Measurements from ENCODE around the gene PDE7B. TPM values are rescaled to one million over a fixed set of nuclear protein-coding genes. Genes with fewer than 3 reads are reported as not detected.

The PDE7B gene
- total RNA-seq, 1 experiment from 2014 or later, result not detected

DNA sequence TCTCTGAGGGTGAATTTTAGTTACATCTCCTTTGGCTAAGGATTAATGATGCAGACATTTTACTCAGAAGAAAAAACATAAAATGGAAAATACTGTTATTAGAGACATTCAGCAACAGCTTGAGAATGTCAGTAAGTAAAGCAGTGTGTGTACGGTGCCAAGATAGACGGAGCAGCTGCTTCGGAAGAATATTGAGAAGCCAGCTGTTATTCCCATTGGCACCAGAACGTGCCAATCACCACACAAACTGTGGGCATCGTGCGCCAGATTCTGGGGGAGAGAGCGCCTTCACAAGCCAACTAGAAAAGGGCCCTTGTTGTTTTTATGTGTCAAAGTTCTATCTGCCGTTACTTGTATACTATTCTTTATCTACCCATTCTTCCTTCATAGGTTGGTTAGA lies 235.2 kb downstream of the PDE7B start:
- Mint-ChIP-seq H3K4me1 (no peaks in the 10 kb centered on the region), H3K27me3 (ENCODE audit: low read depth) (no peaks in the 10 kb centered on the region; the same call in 1 of the 2 replicates), H3K36me3 (no peaks in the 10 kb centered on the region), H3K9me3 (no peaks in the 10 kb centered on the region), H3K27ac (no peak overlapping the region), H3K4me3 (no peak overlapping the region)
- ChIA-PET POLR2A (no interaction called here), CTCF (no interaction called here)
- TF ChIP-seq SP1 (CRISPR knock-in tag; conservative IDR thresholded peaks at IDR 0.05) (no peak), CREB1 (CRISPR knock-in tag; IDR thresholded peaks at IDR 0.05) (no peak), ZNF671 (CRISPR knock-in tag; IDR thresholded peaks at IDR 0.05) (no peak), TCF7 (CRISPR knock-in tag; IDR thresholded peaks at IDR 0.05; ENCODE audit: low read depth) (no peak), SMAD4 (CRISPR knock-in tag; IDR thresholded peaks at IDR 0.05) (no peak)
- TF ChIP-seq, protein P1, sequence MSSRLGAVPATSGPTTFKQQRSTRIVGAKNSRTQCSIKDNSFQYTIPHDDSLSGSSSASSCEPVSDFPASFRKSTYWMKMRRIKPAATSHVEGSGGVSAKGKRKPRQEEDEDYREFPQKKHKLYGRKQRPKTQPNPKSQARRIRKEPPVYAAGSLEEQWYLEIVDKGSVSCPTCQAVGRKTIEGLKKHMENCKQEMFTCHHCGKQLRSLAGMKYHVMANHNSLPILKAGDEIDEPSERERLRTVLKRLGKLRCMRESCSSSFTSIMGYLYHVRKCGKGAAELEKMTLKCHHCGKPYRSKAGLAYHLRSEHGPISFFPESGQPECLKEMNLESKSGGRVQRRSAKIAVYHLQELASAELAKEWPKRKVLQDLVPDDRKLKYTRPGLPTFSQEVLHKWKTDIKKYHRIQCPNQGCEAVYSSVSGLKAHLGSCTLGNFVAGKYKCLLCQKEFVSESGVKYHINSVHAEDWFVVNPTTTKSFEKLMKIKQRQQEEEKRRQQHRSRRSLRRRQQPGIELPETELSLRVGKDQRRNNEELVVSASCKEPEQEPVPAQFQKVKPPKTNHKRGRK (CRISPR knock-in tag; IDR thresholded peaks at IDR 0.05; ENCODE audit: borderline replicate concordance), result no peak
- TF ChIP-seq, protein P2, sequence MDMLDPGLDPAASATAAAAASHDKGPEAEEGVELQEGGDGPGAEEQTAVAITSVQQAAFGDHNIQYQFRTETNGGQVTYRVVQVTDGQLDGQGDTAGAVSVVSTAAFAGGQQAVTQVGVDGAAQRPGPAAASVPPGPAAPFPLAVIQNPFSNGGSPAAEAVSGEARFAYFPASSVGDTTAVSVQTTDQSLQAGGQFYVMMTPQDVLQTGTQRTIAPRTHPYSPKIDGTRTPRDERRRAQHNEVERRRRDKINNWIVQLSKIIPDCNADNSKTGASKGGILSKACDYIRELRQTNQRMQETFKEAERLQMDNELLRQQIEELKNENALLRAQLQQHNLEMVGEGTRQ (CRISPR knock-in tag; IDR thresholded peaks at IDR 0.05), result no peak
- TF ChIP-seq, protein P3, sequence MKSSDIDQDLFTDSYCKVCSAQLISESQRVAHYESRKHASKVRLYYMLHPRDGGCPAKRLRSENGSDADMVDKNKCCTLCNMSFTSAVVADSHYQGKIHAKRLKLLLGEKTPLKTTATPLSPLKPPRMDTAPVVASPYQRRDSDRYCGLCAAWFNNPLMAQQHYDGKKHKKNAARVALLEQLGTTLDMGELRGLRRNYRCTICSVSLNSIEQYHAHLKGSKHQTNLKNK (CRISPR knock-in tag; IDR thresholded peaks at IDR 0.05), result no peak
- DNase-seq (ENCODE audit: low spot score) (no peak), ATAC-seq (no peak)

DNA sequence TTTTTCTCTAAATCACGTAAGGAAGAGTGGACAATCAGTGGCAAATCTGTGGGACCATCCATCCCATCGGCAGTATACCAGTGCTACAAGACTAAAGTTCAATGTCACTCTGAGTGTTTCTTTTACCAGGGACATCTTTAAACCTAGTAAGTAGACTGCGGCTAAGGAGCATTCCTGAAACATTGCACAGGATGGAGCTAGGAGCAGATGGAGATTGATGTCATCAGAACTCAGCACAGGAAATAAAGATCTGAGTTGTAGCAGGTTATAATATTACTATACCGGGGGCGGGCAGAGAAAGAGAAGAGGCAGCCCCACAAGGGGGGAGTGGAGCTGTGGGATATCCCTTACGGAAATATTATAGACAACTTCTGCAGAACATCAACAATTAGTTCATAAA lies 236.5 kb downstream of the PDE7B start:
- ChIA-PET POLR2A (no interaction called here), CTCF (no interaction called here)
- no peaks in the 10 kb centered on the region for H3K4me1 Mint-ChIP-seq
- H3K4me3 Mint-ChIP-seq, result no peak overlapping the region
- ATAC-seq, result no peak
- no peak overlapping the region for H3K27ac Mint-ChIP-seq
- no peaks in the 10 kb centered on the region for H3K36me3 Mint-ChIP-seq
- H3K27me3 Mint-ChIP-seq (ENCODE audit: low read depth), result no peaks in the 10 kb centered on the region; the same call in 1 of the 2 replicates
- DNase-seq (ENCODE audit: low spot score), result no peak
- H3K9me3 Mint-ChIP-seq, result no peaks in the 10 kb centered on the region
- no peak for TF ChIP-seq ZNF263 (CRISPR knock-in tag; IDR thresholded peaks at IDR 0.05; ENCODE audit: low read depth)
- no peak for TF ChIP-seq TCF7 (CRISPR knock-in tag; IDR thresholded peaks at IDR 0.05; ENCODE audit: low read depth)
- no peak for TF ChIP-seq ESRRA (CRISPR knock-in tag; IDR thresholded peaks at IDR 0.05; ENCODE audit: borderline replicate concordance)
- no peak for TF ChIP-seq OVOL2 (CRISPR knock-in tag; IDR thresholded peaks at IDR 0.05; ENCODE audit: borderline replicate concordance)
- TF ChIP-seq, protein P4, sequence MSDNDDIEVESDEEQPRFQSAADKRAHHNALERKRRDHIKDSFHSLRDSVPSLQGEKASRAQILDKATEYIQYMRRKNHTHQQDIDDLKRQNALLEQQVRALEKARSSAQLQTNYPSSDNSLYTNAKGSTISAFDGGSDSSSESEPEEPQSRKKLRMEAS (CRISPR knock-in tag; IDR thresholded peaks at IDR 0.05), result no peak
- no peak for TF ChIP-seq ZNF138 (CRISPR knock-in tag; conservative IDR thresholded peaks at IDR 0.05)
- TF ChIP-seq, protein P5, sequence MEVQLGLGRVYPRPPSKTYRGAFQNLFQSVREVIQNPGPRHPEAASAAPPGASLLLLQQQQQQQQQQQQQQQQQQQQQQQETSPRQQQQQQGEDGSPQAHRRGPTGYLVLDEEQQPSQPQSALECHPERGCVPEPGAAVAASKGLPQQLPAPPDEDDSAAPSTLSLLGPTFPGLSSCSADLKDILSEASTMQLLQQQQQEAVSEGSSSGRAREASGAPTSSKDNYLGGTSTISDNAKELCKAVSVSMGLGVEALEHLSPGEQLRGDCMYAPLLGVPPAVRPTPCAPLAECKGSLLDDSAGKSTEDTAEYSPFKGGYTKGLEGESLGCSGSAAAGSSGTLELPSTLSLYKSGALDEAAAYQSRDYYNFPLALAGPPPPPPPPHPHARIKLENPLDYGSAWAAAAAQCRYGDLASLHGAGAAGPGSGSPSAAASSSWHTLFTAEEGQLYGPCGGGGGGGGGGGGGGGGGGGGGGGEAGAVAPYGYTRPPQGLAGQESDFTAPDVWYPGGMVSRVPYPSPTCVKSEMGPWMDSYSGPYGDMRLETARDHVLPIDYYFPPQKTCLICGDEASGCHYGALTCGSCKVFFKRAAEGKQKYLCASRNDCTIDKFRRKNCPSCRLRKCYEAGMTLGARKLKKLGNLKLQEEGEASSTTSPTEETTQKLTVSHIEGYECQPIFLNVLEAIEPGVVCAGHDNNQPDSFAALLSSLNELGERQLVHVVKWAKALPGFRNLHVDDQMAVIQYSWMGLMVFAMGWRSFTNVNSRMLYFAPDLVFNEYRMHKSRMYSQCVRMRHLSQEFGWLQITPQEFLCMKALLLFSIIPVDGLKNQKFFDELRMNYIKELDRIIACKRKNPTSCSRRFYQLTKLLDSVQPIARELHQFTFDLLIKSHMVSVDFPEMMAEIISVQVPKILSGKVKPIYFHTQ (CRISPR knock-in tag; IDR thresholded peaks at IDR 0.05), result no peak
- TF ChIP-seq, protein P6, sequence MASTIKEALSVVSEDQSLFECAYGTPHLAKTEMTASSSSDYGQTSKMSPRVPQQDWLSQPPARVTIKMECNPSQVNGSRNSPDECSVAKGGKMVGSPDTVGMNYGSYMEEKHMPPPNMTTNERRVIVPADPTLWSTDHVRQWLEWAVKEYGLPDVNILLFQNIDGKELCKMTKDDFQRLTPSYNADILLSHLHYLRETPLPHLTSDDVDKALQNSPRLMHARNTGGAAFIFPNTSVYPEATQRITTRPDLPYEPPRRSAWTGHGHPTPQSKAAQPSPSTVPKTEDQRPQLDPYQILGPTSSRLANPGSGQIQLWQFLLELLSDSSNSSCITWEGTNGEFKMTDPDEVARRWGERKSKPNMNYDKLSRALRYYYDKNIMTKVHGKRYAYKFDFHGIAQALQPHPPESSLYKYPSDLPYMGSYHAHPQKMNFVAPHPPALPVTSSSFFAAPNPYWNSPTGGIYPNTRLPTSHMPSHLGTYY (CRISPR knock-in tag; IDR thresholded peaks at IDR 0.05), result no peak
- TF ChIP-seq HMGA2 (CRISPR knock-in tag; IDR thresholded peaks at IDR 0.05), result no peak
- TF ChIP-seq, protein P7, sequence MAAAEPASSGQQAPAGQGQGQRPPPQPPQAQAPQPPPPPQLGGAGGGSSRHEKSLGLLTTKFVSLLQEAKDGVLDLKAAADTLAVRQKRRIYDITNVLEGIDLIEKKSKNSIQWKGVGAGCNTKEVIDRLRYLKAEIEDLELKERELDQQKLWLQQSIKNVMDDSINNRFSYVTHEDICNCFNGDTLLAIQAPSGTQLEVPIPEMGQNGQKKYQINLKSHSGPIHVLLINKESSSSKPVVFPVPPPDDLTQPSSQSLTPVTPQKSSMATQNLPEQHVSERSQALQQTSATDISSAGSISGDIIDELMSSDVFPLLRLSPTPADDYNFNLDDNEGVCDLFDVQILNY (CRISPR knock-in tag; IDR thresholded peaks at IDR 0.05), result no peak
- TF ChIP-seq NFE2L1 (CRISPR knock-in tag; IDR thresholded peaks at IDR 0.05), result no peak
- TF ChIP-seq, protein P8, sequence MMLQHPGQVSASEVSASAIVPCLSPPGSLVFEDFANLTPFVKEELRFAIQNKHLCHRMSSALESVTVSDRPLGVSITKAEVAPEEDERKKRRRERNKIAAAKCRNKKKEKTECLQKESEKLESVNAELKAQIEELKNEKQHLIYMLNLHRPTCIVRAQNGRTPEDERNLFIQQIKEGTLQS (CRISPR knock-in tag; conservative IDR thresholded peaks at IDR 0.05), result no peak
- TF ChIP-seq, protein P9, sequence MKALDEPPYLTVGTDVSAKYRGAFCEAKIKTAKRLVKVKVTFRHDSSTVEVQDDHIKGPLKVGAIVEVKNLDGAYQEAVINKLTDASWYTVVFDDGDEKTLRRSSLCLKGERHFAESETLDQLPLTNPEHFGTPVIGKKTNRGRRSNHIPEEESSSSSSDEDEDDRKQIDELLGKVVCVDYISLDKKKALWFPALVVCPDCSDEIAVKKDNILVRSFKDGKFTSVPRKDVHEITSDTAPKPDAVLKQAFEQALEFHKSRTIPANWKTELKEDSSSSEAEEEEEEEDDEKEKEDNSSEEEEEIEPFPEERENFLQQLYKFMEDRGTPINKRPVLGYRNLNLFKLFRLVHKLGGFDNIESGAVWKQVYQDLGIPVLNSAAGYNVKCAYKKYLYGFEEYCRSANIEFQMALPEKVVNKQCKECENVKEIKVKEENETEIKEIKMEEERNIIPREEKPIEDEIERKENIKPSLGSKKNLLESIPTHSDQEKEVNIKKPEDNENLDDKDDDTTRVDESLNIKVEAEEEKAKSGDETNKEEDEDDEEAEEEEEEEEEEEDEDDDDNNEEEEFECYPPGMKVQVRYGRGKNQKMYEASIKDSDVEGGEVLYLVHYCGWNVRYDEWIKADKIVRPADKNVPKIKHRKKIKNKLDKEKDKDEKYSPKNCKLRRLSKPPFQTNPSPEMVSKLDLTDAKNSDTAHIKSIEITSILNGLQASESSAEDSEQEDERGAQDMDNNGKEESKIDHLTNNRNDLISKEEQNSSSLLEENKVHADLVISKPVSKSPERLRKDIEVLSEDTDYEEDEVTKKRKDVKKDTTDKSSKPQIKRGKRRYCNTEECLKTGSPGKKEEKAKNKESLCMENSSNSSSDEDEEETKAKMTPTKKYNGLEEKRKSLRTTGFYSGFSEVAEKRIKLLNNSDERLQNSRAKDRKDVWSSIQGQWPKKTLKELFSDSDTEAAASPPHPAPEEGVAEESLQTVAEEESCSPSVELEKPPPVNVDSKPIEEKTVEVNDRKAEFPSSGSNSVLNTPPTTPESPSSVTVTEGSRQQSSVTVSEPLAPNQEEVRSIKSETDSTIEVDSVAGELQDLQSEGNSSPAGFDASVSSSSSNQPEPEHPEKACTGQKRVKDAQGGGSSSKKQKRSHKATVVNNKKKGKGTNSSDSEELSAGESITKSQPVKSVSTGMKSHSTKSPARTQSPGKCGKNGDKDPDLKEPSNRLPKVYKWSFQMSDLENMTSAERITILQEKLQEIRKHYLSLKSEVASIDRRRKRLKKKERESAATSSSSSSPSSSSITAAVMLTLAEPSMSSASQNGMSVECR (CRISPR knock-in tag; IDR thresholded peaks at IDR 0.05; ENCODE audit: borderline replicate concordance), result no peak
- no peak for TF ChIP-seq CREM (CRISPR knock-in tag; IDR thresholded peaks at IDR 0.05)
- TF ChIP-seq GTF2I (CRISPR knock-in tag; conservative IDR thresholded peaks at IDR 0.05), result no peak

Data from WTC11 (cell line).